HL-60 (cell line): ENCODE measurements around the gene MARCHF4.
A peak's percentile ranks its signal among the peaks of the same experiment; 100 is the strongest.

Experiments used
- DNase-seq, 2 experiments: peaks; one replicate each; pipeline ENCODE4 v3.0.0-alpha.2; 2010 to 2020; ENCODE audit warnings: low read depth in 1 of 2, low spot score in 1 of 2
- H3K27ac ChIP-seq: fragments of 250-450 bp; sonication (Bioruptor Pico); replicated peaks from 2 replicates; pipeline ENCODE4 v1.5.1; 2020; ENCODE audit warnings: mild to moderate bottlenecking, moderate library complexity
- H3K27me3 ChIP-seq: fragments of 250-450 bp; sonication (Bioruptor Pico); 2 replicates; pipeline ENCODE4 v1.5.1; 2021; ENCODE audit warnings: mild to moderate bottlenecking, moderate library complexity; ENCODE audit not compliant: insufficient read depth, poor library complexity, severe bottlenecking
- H3K4me3 ChIP-seq: replicated peaks from 2 replicates; pipeline ENCODE4 v1.5.1; 2011; ENCODE audit warnings: mild to moderate bottlenecking, control low read depth, low read length; ENCODE audit not compliant: insufficient read depth
- GABPA ChIP-seq: IDR thresholded peaks from 2 replicates; pipeline ENCODE4 v1.6.1; 2012; ENCODE audit warnings: low read depth
- POLR2AphosphoS5 ChIP-seq: IDR thresholded peaks from 2 replicates; pipeline ENCODE4 v1.6.1; 2012; ENCODE audit warnings: low read depth
- SPI1 ChIP-seq: IDR thresholded peaks from 2 replicates; pipeline ENCODE4 v1.6.1; 2012; ENCODE audit warnings: low read depth, mild to moderate bottlenecking, borderline replicate concordance
- long read RNA-seq: library from polyadenylated mRNA; unstranded; transcript quantifications from one replicate; pipeline ENCODE4 v2.0.0, GENCODE V29; 2020
- TF ChIP-seq, protein P1 (sequence below): IDR thresholded peaks from 2 replicates; pipeline ENCODE4 v1.6.1; 2012; ENCODE audit warnings: low read depth; ENCODE audit not compliant: insufficient replicate concordance
- TF ChIP-seq, protein P2 (sequence below): IDR thresholded peaks from one replicate; pipeline ENCODE4 v1.5.1; 2011; ENCODE audit warnings: low read length, control low read depth, inconsistent platforms; ENCODE audit not compliant: insufficient read depth

Gene MARCHF4, protein sequence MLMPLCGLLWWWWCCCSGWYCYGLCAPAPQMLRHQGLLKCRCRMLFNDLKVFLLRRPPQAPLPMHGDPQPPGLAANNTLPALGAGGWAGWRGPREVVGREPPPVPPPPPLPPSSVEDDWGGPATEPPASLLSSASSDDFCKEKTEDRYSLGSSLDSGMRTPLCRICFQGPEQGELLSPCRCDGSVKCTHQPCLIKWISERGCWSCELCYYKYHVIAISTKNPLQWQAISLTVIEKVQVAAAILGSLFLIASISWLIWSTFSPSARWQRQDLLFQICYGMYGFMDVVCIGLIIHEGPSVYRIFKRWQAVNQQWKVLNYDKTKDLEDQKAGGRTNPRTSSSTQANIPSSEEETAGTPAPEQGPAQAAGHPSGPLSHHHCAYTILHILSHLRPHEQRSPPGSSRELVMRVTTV
- long read RNA-seq, result 0 reads

DNA sequence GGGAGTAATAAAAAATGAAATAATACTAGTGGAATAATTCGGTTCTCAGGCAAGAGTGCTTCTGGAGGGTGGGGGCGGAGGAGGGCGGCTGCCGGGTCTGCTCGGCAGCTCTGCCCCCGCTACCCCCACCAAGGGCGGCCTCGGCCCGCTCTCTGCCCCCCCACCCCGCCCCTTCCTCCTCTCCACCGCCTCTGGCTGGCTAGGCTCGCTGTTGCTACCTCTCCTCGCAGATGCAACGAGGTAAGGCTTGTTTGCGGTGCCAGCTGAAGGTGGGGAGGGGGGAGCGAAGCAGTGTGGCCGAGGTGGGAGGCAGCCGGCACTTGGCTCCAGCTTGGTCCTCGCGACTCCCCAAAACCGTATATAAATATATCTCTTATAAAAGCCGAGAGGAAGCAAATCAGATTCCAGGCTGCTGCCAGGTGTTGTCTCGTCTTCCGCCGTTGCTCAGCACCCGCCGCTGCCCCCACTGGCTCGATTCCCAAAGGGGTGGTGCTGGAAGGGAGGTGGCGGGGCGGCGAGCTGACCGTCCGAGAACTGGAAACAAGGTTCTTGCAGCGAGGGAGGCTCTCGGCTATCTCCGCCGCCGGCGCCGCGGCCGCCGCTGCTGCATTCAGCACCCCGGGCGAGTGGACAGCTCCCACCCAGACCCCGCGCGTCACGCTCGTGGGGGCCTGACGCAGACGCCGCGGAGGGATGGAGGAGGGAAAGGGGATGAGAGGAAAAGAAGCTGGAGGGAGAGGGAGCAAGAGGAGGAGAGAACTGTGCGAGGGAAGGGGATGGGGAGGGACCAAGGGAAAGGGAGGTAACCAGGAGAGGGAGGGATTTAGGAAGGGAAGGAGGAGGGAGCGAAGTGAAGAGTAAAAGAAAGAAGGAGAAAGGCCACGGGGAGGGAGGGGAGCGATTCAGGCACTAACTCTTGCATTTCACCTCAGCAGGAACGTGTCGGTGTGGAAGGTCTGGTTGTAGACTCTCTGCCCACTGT is at the start of gene MARCHF4:
Gene MARCHF4 (minus strand): TSS at position 763 of the 982 bp plus-strand sequence. CDS start 2,223 bp downstream, outside the sequence.
- no peak within 1 kb of the TSS for H3K27ac ChIP-seq
- TF ChIP-seq GABPA, result no peak
- TF ChIP-seq, protein P1, sequence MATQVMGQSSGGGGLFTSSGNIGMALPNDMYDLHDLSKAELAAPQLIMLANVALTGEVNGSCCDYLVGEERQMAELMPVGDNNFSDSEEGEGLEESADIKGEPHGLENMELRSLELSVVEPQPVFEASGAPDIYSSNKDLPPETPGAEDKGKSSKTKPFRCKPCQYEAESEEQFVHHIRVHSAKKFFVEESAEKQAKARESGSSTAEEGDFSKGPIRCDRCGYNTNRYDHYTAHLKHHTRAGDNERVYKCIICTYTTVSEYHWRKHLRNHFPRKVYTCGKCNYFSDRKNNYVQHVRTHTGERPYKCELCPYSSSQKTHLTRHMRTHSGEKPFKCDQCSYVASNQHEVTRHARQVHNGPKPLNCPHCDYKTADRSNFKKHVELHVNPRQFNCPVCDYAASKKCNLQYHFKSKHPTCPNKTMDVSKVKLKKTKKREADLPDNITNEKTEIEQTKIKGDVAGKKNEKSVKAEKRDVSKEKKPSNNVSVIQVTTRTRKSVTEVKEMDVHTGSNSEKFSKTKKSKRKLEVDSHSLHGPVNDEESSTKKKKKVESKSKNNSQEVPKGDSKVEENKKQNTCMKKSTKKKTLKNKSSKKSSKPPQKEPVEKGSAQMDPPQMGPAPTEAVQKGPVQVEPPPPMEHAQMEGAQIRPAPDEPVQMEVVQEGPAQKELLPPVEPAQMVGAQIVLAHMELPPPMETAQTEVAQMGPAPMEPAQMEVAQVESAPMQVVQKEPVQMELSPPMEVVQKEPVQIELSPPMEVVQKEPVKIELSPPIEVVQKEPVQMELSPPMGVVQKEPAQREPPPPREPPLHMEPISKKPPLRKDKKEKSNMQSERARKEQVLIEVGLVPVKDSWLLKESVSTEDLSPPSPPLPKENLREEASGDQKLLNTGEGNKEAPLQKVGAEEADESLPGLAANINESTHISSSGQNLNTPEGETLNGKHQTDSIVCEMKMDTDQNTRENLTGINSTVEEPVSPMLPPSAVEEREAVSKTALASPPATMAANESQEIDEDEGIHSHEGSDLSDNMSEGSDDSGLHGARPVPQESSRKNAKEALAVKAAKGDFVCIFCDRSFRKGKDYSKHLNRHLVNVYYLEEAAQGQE, result peak; percentile 100
- no peak for DNase-seq
- H3K4me3 ChIP-seq, result no peak within 1 kb of the TSS
- peaks cover 37% of the 10 kb centered on the region for H3K27me3 ChIP-seq

DNA sequence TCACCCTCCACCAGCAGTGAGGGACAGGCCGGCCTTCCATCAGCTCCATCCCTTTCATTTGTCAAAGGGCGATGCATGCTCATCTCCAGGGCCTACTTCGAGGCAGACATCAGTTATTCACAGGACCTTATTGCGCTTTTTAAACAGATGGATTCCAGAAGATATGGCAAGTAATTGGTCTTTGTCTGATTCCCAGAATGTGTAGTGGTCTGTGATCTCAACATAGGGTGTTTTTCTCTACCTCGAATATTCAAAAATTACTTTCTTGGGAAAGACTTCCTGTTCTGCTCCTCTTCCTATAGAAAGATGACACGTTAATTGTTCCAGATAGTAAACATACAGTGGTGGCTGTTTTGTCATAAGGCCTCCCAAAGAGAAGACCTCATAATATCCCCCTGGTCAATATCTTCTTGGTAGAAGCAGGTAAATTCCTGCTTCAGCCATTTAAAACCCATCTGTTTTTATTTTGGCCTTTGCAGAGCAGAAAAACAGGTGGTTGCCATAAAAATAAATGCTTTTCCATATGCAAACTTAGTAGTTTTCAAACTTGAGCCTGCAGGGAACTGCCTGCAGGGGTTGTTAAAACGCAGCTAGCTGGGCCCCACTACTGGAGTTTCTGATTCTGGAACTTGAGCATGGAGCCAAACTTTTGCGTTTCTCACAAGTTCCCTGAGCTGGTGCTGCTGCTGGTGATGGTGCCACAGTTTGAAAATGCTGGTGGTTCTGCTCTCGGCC is 48.3 kb upstream of the MARCHF4 start:
- no peak overlapping the region for H3K4me3 ChIP-seq
- TF ChIP-seq, protein P1, result no peak
- no peak for TF ChIP-seq POLR2AphosphoS5
- TF ChIP-seq SPI1, result no peak
- TF ChIP-seq, protein P2, sequence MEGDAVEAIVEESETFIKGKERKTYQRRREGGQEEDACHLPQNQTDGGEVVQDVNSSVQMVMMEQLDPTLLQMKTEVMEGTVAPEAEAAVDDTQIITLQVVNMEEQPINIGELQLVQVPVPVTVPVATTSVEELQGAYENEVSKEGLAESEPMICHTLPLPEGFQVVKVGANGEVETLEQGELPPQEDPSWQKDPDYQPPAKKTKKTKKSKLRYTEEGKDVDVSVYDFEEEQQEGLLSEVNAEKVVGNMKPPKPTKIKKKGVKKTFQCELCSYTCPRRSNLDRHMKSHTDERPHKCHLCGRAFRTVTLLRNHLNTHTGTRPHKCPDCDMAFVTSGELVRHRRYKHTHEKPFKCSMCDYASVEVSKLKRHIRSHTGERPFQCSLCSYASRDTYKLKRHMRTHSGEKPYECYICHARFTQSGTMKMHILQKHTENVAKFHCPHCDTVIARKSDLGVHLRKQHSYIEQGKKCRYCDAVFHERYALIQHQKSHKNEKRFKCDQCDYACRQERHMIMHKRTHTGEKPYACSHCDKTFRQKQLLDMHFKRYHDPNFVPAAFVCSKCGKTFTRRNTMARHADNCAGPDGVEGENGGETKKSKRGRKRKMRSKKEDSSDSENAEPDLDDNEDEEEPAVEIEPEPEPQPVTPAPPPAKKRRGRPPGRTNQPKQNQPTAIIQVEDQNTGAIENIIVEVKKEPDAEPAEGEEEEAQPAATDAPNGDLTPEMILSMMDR, result no peak
- no peak for TF ChIP-seq GABPA
- no peak overlapping the region for H3K27ac ChIP-seq
- no peaks in the 10 kb centered on the region for H3K27me3 ChIP-seq
- DNase-seq, result no peak

DNA sequence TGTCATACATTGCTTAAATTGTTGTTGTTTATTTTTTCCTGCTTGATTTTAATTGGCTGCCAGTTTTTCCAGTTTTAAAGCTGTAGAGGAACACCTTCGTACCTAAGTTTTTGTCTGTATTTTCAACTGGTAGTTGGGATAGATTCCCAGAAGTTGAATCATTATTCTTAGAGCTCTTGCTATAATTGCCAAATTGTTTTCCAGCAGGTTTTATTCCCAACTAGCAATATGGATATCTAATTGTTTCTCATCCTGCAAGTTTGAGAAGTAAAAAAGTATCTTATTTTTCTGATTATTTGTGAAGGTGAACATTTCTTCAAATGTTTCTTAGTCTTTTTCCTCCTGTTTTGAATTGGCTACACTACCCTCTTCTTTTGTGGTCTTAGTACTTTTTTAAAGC is 46.7 kb upstream of the MARCHF4 start:
- DNase-seq, result no peak
- no peak overlapping the region for H3K27ac ChIP-seq
- TF ChIP-seq SPI1 (no peak), GABPA (no peak), POLR2AphosphoS5 (no peak)
- TF ChIP-seq, protein P2, result no peak
- TF ChIP-seq, protein P1, result no peak
- no peak overlapping the region for H3K4me3 ChIP-seq
- H3K27me3 ChIP-seq, result no peaks in the 10 kb centered on the region
